ENCODE data around the gene C1QB. TPM values are rescaled to one million over a fixed set of nuclear protein-coding genes. Genes with fewer than 3 reads are reported as not detected.

The C1QB gene
- polyA plus RNA-seq, 3 donors, result 3.9 to 15.4 (median 6.4) TPM

DNA sequence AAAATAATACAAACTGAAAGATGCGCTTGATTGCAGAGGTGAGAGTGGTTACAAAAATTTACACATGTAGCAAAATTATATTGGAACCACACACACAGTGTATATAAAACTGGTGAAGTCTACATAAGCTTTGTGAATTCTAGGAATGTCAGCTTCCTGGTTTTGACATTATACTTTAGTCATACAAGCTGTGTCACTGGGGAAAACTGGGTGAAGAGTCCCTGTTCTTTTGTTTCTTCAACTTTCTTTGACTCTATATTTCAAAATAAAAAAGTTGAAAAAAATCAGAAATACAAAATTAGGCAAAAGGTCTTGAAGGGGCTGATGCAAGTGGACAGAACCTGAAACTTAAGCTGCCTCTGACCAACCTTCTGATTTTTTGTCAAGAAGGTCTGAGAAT lies 6.7 kb upstream of the C1QB start:
- no peaks in the 10 kb centered on the region for H3K79me2 ChIP-seq (ENCODE audit: insufficient read depth, low read length)
- no peak overlapping the region for H3K27ac ChIP-seq (ENCODE audit: low read depth in 1 of 2, low read length in 2 of 2)
- Mint-ChIP-seq H3K9me3 (peaks cover 0 to 2% (median 0%) of the 10 kb centered on the region in 7 donors), H3K4me1 (no peaks in the 10 kb centered on the region), H3K27me3 (ENCODE audit: low read depth in 3 of 3) (peaks cover 3 to 11% (median 4%) of the 10 kb centered on the region in 3 donors), H3K27ac (no peak overlapping the region), H3K4me3 (no peak overlapping the region), H3K36me3 (no peaks in the 10 kb centered on the region)
- no peak for TF ChIP-seq CTCF (IDR thresholded peaks at IDR 0.05)
- no CpG with 5 or more reads among the region's 1 CpG for WGBS (ENCODE audit: insufficient coverage)
- no peaks in the 10 kb centered on the region for H3K9me3 ChIP-seq (replicated peaks in 1 of 2; ENCODE audit: control insufficient read depth in 1 of 2, insufficient read depth in 1 of 2, low read length in 2 of 2)
- H3K27me3 ChIP-seq (ENCODE audit: control insufficient read depth in 2 of 2, insufficient read depth in 2 of 2, low read length in 2 of 2), result no peaks in the 10 kb centered on the region
- no peak overlapping the region for H2AFZ ChIP-seq (ENCODE audit: insufficient read depth, low read depth, low read length, poor library complexity, severe bottlenecking)
- H3K36me3 ChIP-seq (replicated peaks in 1 of 2; ENCODE audit: control insufficient read depth in 1 of 2, insufficient read depth in 2 of 2, low read length in 2 of 2), result no peaks in the 10 kb centered on the region
- H3K4me1 ChIP-seq (ENCODE audit: control insufficient read depth in 1 of 2, insufficient read depth in 2 of 2, low read length in 2 of 2), result no peaks in the 10 kb centered on the region
- intact Hi-C loops (cut with micrococcal nuclease), result loop anchor here in 1 of 2 donors (10.0 kb wide), 1 partner anchor 522 kb away; no protein-coding TSS in a partner anchor
- H3K4me3 ChIP-seq (replicated peaks in 1 of 3; ENCODE audit: low read depth in 2 of 3, low read length in 3 of 3), result no peak overlapping the region
- DNase-seq, result no peak
- no peak overlapping the region for H3K9ac ChIP-seq (ENCODE audit: insufficient read depth, low read length, poor library complexity, severe bottlenecking)
- no peak overlapping the region for H3K4me2 ChIP-seq (replicated peaks; ENCODE audit: extremely low read depth, low read length, poor library complexity, severe bottlenecking)
- H4K20me1 ChIP-seq (ENCODE audit: insufficient read depth, low read length), result no peaks in the 10 kb centered on the region

- H3K27me3 ChIP-seq (ENCODE audit: control insufficient read depth in 2 of 2, insufficient read depth in 2 of 2, low read length in 2 of 2), result no peaks in the 10 kb centered on the region
- H3K36me3 ChIP-seq (replicated peaks in 1 of 2; ENCODE audit: control insufficient read depth in 1 of 2, insufficient read depth in 2 of 2, low read length in 2 of 2), result no peaks in the 10 kb centered on the region
- H2AFZ ChIP-seq (ENCODE audit: insufficient read depth, low read depth, low read length, poor library complexity, severe bottlenecking), result no peak overlapping the region
- Mint-ChIP-seq H3K4me3 (no peak overlapping the region), H3K9me3 (peaks cover 0 to 2% (median 0%) of the 10 kb centered on the region in 7 donors), H3K36me3 (no peaks in the 10 kb centered on the region), H3K4me1 (peaks cover 6% of the 10 kb centered on the region), H3K27ac (no peak overlapping the region), H3K27me3 (ENCODE audit: low read depth in 3 of 3) (peaks cover 3 to 10% (median 4%) of the 10 kb centered on the region in 3 donors)
- H3K9me3 ChIP-seq (replicated peaks in 1 of 2; ENCODE audit: control insufficient read depth in 1 of 2, insufficient read depth in 1 of 2, low read length in 2 of 2), result no peaks in the 10 kb centered on the region
- intact Hi-C loops (cut with micrococcal nuclease), result no loop called here
- H3K79me2 ChIP-seq (ENCODE audit: insufficient read depth, low read length), result no peaks in the 10 kb centered on the region
- no peak overlapping the region for H3K27ac ChIP-seq (ENCODE audit: low read depth in 1 of 2, low read length in 2 of 2)
- no peaks in the 10 kb centered on the region for H4K20me1 ChIP-seq (ENCODE audit: insufficient read depth, low read length)
- WGBS (ENCODE audit: insufficient coverage), result 95% methylated on average over 9 of the region's 13 CpGs
- no peak overlapping the region for H3K9ac ChIP-seq (ENCODE audit: insufficient read depth, low read length, poor library complexity, severe bottlenecking)
- no peak overlapping the region for H3K4me2 ChIP-seq (replicated peaks; ENCODE audit: extremely low read depth, low read length, poor library complexity, severe bottlenecking)
- H3K4me3 ChIP-seq (replicated peaks in 1 of 3; ENCODE audit: low read depth in 2 of 3, low read length in 3 of 3), result no peak overlapping the region
- TF ChIP-seq CTCF (IDR thresholded peaks at IDR 0.05), result no peak
- no peak for DNase-seq
- peaks cover 0 to 10% of the 10 kb centered on the region in 2 donors for H3K4me1 ChIP-seq (ENCODE audit: control insufficient read depth in 1 of 2, insufficient read depth in 2 of 2, low read length in 2 of 2)
These were observed 2.8 kb upstream of the C1QB start for GRCh38 chr1:22650089-22650693.
